T-helper 2 cell treated with Interferon-gamma antibody and Interleukin-4, amounts not matched to agents 5 μg/mL and 100 μg/mL, for 36 hours (primary cell): ENCODE data around the gene SULF2.

ENCODE experiments used
- DNase-seq: peaks from one replicate; pipeline ENCODE4 v3.0.0; 2021; ENCODE audit warnings: low spot score
- H3K27ac Mint-ChIP-seq: one replicate; pipeline ENCODE4 v1.8.0; 2021; ENCODE audit warnings: mild to moderate bottlenecking, mixed read lengths
- H3K27me3 Mint-ChIP-seq: one replicate; pipeline ENCODE4 v1.8.0; 2021; ENCODE audit warnings: low read depth, mixed read lengths
- H3K36me3 Mint-ChIP-seq: one replicate; pipeline ENCODE4 v1.8.0; 2021; ENCODE audit warnings: low read depth, mixed read lengths
- H3K4me1 Mint-ChIP-seq: one replicate; pipeline ENCODE4 v1.8.0; 2021; ENCODE audit warnings: low read depth, mixed read lengths
- H3K4me3 Mint-ChIP-seq: one replicate; pipeline ENCODE4 v1.8.0; 2022; ENCODE audit warnings: mild to moderate bottlenecking, moderate library complexity, mixed read lengths
- H3K9me3 Mint-ChIP-seq: one replicate; pipeline ENCODE4 v1.8.0; 2021; ENCODE audit warnings: mixed read lengths

SULF2 gene

GRCh38 chr20:47618479-47618878 is 166.8 kb downstream of the SULF2 start:
- no peak for DNase-seq
- no peaks in the 10 kb centered on the region for H3K27me3 Mint-ChIP-seq
- H3K36me3 Mint-ChIP-seq: peaks cover 30% of the 10 kb centered on the region
- peaks cover 38% of the 10 kb centered on the region for H3K4me1 Mint-ChIP-seq
- H3K9me3 Mint-ChIP-seq: no peaks in the 10 kb centered on the region
- no peak overlapping the region for H3K4me3 Mint-ChIP-seq
- peak overlapping the region; percentile 50 for H3K27ac Mint-ChIP-seq

GRCh38 chr20:47614703-47615309 is 170.5 kb downstream of the SULF2 start:
- Mint-ChIP-seq H3K27ac (no peak overlapping the region), H3K27me3 (no peaks in the 10 kb centered on the region), H3K4me1 (peaks cover 55% of the 10 kb centered on the region), H3K9me3 (no peaks in the 10 kb centered on the region), H3K4me3 (no peak overlapping the region), H3K36me3 (peaks cover 32% of the 10 kb centered on the region)
- DNase-seq: no peak

GRCh38 chr20:47612670-47613069 is 172.6 kb downstream of the SULF2 start:
- Mint-ChIP-seq H3K4me3 (no peak overlapping the region), H3K9me3 (no peaks in the 10 kb centered on the region), H3K4me1 (peaks cover 68% of the 10 kb centered on the region), H3K36me3 (peaks cover 42% of the 10 kb centered on the region), H3K27me3 (no peaks in the 10 kb centered on the region), H3K27ac (peak overlapping the region; percentile 58)
- DNase-seq: no peak

- peaks cover 37% of the 10 kb centered on the region for H3K36me3 Mint-ChIP-seq
- no peaks in the 10 kb centered on the region for H3K27me3 Mint-ChIP-seq
- H3K9me3 Mint-ChIP-seq: no peaks in the 10 kb centered on the region
- peak overlapping the region; percentile 95 for H3K27ac Mint-ChIP-seq
- H3K4me1 Mint-ChIP-seq: peaks cover 71% of the 10 kb centered on the region
- H3K4me3 Mint-ChIP-seq: no peak overlapping the region
- DNase-seq: no peak
Observed at GRCh38 chr20:47611785-47612184, 173.5 kb downstream of the SULF2 start.

- Mint-ChIP-seq H3K9me3 (no peaks in the 10 kb centered on the region), H3K27me3 (no peaks in the 10 kb centered on the region), H3K4me1 (peaks cover 74% of the 10 kb centered on the region), H3K27ac (peak overlapping the region; percentile 95), H3K4me3 (peak overlapping the region; percentile 78), H3K36me3 (peaks cover 33% of the 10 kb centered on the region)
- DNase-seq: no peak
Observed at GRCh38 chr20:47610945-47611250, 174.4 kb downstream of the SULF2 start.

GRCh38 chr20:47610247-47610944 is 174.9 kb downstream of the SULF2 start:
- H3K27ac Mint-ChIP-seq: peak overlapping the region; percentile 95
- no peaks in the 10 kb centered on the region for H3K27me3 Mint-ChIP-seq
- H3K36me3 Mint-ChIP-seq: peaks cover 35% of the 10 kb centered on the region
- no peaks in the 10 kb centered on the region for H3K9me3 Mint-ChIP-seq
- DNase-seq: peak; percentile 83
- H3K4me3 Mint-ChIP-seq: peak overlapping the region; percentile 78
- peaks cover 79% of the 10 kb centered on the region for H3K4me1 Mint-ChIP-seq

- peaks cover 36% of the 10 kb centered on the region for H3K36me3 Mint-ChIP-seq
- peaks cover 81% of the 10 kb centered on the region for H3K4me1 Mint-ChIP-seq
- no peaks in the 10 kb centered on the region for H3K27me3 Mint-ChIP-seq
- H3K9me3 Mint-ChIP-seq: no peaks in the 10 kb centered on the region
- peak overlapping the region; percentile 17 for H3K4me3 Mint-ChIP-seq
- DNase-seq: no peak
- peak overlapping the region; percentile 70 for H3K27ac Mint-ChIP-seq
Observed at GRCh38 chr20:47609001-47609400, 176.3 kb downstream of the SULF2 start.
